ENCODE results near the gene OSBPL6.

Gene OSBPL6

DNA sequence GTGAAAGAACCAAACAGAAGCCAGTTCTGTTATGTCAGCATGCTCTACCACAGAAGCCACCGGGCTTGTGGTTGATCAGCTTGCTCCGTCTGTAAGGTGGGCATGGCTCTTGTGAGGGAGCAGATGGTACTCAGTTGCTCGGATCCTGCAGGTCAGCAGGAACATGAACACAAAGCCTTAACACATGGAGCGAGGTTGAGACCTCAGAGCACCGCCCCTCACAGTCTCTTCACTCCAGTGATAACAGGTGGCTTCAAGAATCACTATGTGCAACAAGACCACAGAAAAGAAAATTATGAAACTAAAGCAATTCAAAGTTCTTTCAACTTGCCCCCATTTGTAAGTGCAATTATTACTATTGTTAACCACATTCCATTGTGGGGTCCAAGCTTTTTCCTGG, 72.1 kb downstream of the OSBPL6 start:
- Histone ChIP-seq H3K36me3 (ENCODE audit: insufficient read depth, low read length) (no peaks in the 10 kb centered on the region), H3K79me2 (ENCODE audit: insufficient read depth, low read length) (no peaks in the 10 kb centered on the region), H3F3A (ENCODE audit: low read depth) (no peaks in the 10 kb centered on the region), H4K20me1 (ENCODE audit: insufficient read depth, low read length, poor library complexity, severe bottlenecking) (no peaks in the 10 kb centered on the region), H3K4me2 (ENCODE audit: low read depth, low read length, poor library complexity, severe bottlenecking) (no peak overlapping the region), H2AFZ (ENCODE audit: low read length) (0 out of 2 replicates have a peak overlapping the region, but pooled peaks have one; percentile 6), H3K27me3 (ENCODE audit: insufficient read depth, low read length, poor library complexity, severe bottlenecking) (no peaks in the 10 kb centered on the region), H3K4me3 (ENCODE audit: low read length, poor library complexity, severe bottlenecking) (no peak overlapping the region), H3K4me1 (ENCODE audit: insufficient read depth, low read length, poor library complexity, severe bottlenecking) (peaks cover 5% of the 10 kb centered on the region), H3K9me3 (ENCODE audit: insufficient read depth, low read depth, low read length) (no peaks in the 10 kb centered on the region), H3K9me2 (replicated peaks; ENCODE audit: low read depth, low read length) (no peaks in the 10 kb centered on the region), H3K9ac (ENCODE audit: low read depth, low read length, poor library complexity, severe bottlenecking) (no peak overlapping the region)
- no peak for TF ChIP-seq EZH2phosphoT487 (IDR thresholded peaks at IDR 0.05; ENCODE audit: borderline replicate concordance)
- TF ChIP-seq, protein P1, sequence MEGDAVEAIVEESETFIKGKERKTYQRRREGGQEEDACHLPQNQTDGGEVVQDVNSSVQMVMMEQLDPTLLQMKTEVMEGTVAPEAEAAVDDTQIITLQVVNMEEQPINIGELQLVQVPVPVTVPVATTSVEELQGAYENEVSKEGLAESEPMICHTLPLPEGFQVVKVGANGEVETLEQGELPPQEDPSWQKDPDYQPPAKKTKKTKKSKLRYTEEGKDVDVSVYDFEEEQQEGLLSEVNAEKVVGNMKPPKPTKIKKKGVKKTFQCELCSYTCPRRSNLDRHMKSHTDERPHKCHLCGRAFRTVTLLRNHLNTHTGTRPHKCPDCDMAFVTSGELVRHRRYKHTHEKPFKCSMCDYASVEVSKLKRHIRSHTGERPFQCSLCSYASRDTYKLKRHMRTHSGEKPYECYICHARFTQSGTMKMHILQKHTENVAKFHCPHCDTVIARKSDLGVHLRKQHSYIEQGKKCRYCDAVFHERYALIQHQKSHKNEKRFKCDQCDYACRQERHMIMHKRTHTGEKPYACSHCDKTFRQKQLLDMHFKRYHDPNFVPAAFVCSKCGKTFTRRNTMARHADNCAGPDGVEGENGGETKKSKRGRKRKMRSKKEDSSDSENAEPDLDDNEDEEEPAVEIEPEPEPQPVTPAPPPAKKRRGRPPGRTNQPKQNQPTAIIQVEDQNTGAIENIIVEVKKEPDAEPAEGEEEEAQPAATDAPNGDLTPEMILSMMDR (conservative IDR thresholded peaks at IDR 0.05; ENCODE audit: low read length) = no peak

GRCh38 chr2:178267660-178268059, 73.3 kb downstream of the OSBPL6 start:
- Histone ChIP-seq H3K4me3 (ENCODE audit: low read length, poor library complexity, severe bottlenecking) (no peak overlapping the region), H3K27me3 (ENCODE audit: insufficient read depth, low read length, poor library complexity, severe bottlenecking) (no peaks in the 10 kb centered on the region), H2AFZ (ENCODE audit: low read length) (no peak overlapping the region), H3K36me3 (ENCODE audit: insufficient read depth, low read length) (no peaks in the 10 kb centered on the region), H3K79me2 (ENCODE audit: insufficient read depth, low read length) (no peaks in the 10 kb centered on the region), H3F3A (ENCODE audit: low read depth) (no peaks in the 10 kb centered on the region), H3K4me1 (ENCODE audit: insufficient read depth, low read length, poor library complexity, severe bottlenecking) (peaks cover 5% of the 10 kb centered on the region), H3K9me3 (ENCODE audit: insufficient read depth, low read depth, low read length) (no peaks in the 10 kb centered on the region), H3K9me2 (replicated peaks; ENCODE audit: low read depth, low read length) (no peaks in the 10 kb centered on the region), H4K20me1 (ENCODE audit: insufficient read depth, low read length, poor library complexity, severe bottlenecking) (no peaks in the 10 kb centered on the region), H3K4me2 (ENCODE audit: low read depth, low read length, poor library complexity, severe bottlenecking) (no peak overlapping the region), H3K9ac (ENCODE audit: low read depth, low read length, poor library complexity, severe bottlenecking) (no peak overlapping the region)
- TF ChIP-seq, protein P1 (conservative IDR thresholded peaks at IDR 0.05; ENCODE audit: low read length) = no peak
- TF ChIP-seq EZH2phosphoT487 (IDR thresholded peaks at IDR 0.05; ENCODE audit: borderline replicate concordance) = no peak

DNA sequence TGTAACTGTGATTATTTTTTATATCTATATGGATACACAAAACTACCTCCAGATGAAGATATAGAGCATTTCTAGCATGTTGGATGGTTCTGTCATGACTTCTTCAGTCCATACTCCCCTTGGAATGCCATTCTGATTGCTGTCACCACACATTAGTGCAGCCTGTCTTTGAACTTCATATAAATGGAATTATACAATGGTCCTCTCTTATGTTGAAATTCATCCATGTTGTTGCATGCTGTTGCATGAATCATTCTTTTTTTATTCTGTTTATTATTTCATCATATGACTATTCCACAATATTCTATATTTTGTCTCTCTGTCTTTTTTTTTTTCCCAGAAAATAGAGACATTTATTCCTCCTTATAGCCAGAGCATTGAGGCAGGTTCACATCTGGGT, 74.1 kb downstream of the OSBPL6 start:
- peaks cover 5% of the 10 kb centered on the region for H3K4me1 ChIP-seq (ENCODE audit: insufficient read depth, low read length, poor library complexity, severe bottlenecking)
- H3K36me3 ChIP-seq (ENCODE audit: insufficient read depth, low read length) = no peaks in the 10 kb centered on the region
- H2AFZ ChIP-seq (ENCODE audit: low read length) = no peak overlapping the region
- H3K4me2 ChIP-seq (ENCODE audit: low read depth, low read length, poor library complexity, severe bottlenecking) = no peak overlapping the region
- no peak for TF ChIP-seq EZH2phosphoT487 (IDR thresholded peaks at IDR 0.05; ENCODE audit: borderline replicate concordance)
- TF ChIP-seq, protein P1 (conservative IDR thresholded peaks at IDR 0.05; ENCODE audit: low read length) = no peak
- no peak overlapping the region for H3K9ac ChIP-seq (ENCODE audit: low read depth, low read length, poor library complexity, severe bottlenecking)
- no peaks in the 10 kb centered on the region for H3K9me2 ChIP-seq (replicated peaks; ENCODE audit: low read depth, low read length)
- H3K27me3 ChIP-seq (ENCODE audit: insufficient read depth, low read length, poor library complexity, severe bottlenecking) = no peaks in the 10 kb centered on the region
- no peaks in the 10 kb centered on the region for H3K79me2 ChIP-seq (ENCODE audit: insufficient read depth, low read length)
- no peaks in the 10 kb centered on the region for H3F3A ChIP-seq (ENCODE audit: low read depth)
- H4K20me1 ChIP-seq (ENCODE audit: insufficient read depth, low read length, poor library complexity, severe bottlenecking) = no peaks in the 10 kb centered on the region
- H3K9me3 ChIP-seq (ENCODE audit: insufficient read depth, low read depth, low read length) = no peaks in the 10 kb centered on the region
- H3K4me3 ChIP-seq (ENCODE audit: low read length, poor library complexity, severe bottlenecking) = no peak overlapping the region
